Stimulated activated CD4-positive, alpha-beta T cell treated with anti-CD3 and anti-CD28 coated beads, Interleukin-1b, Interleukin-23, amount 100 ng/mL, for 4 hours (primary cell): ENCODE measurements around the gene RPRM.
"Not testable (repeated sequence)": the region's sequence is repeated elsewhere in the genome, so short reads cannot be mapped to it uniquely, and the experiment has no call there.

Experiments
- DNase-seq, 2 donors: peaks; one replicate each; pipeline ENCODE4 v3.0.0-alpha.2; 2020; ENCODE audit warnings: low read depth in 2 of 2

Gene RPRM

DNA sequence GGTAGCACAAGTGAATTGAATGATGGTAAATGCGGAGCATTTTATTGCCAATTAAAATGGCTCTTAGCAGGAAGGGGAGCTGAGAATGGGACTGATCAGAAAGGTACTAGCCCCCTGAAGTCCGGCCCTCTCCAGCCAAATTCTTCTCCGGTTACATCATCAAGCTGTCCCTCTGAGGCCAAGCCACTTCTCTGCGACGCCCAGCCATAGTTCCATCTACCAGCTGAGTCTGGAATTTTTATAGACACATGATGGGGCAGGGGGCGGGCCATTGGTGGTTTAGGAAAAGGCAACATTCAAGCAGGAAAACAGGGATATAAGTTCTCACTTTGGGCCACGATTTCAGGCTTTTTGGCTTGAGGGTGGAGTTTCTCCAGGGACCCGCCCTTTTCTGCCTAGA, 22.7 kb downstream of the RPRM start:
- DNase-seq: no peak

DNA sequence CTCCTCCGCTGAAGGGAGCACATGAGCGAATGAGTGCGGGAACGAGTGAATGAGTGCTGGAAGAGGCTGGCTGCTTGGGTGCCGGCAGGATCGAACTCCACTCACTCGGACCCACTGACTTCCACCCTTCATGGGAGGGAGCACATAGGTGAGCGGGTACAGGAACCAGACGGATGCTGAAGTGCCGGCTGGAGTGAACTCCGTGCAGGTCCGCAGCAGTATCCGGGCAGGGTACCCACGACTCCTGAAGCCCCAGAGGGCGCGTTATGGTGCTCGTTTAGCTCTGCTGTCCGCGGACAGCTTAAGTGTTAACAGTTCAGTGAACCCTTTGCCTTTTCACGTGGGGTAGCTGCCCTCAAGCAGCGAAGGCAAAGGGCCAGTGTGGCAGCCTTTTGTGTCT, 23.2 kb downstream of the RPRM start:
- no peak for DNase-seq

DNA sequence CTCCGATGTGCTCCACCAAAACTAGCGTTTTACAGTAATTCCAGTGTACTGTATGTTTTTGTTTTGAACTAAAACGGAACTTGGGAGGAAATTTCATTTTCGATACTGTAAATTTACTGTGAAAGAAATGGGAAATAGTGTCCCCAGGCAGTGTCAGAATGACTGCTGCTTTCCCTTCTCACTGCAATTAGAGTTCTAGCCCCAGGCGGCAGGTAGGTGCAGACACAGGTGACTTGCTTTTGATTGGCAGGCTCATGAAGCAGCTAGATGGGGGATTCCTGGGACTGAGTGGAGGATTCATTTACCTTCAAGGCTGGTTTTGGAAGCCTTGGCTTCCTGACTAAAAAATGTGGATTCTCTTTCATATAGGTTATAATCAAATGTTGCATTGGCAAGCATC, 27.0 kb downstream of the RPRM start:
- no peak for DNase-seq

DNA sequence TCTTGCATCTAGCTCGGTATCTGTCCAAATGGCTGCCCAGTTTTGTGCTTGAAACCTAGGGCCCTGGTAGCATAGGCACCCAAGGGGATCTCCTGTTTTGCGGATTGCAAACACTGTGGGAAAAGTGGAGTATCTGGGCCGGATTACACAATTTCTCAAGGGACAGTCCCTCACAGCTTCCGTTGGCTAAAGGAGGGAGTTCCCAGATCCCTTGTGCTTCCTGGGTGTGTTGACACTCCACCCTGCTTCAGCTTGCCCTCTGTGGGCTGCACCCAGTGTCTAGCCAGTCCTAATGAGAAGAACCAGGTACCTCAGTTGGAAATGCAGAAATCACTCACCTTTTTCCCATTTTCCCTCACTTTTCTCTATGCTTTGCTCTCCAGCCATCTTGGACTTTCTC, 35.5 kb downstream of the RPRM start:
- DNase-seq: no peak

DNA sequence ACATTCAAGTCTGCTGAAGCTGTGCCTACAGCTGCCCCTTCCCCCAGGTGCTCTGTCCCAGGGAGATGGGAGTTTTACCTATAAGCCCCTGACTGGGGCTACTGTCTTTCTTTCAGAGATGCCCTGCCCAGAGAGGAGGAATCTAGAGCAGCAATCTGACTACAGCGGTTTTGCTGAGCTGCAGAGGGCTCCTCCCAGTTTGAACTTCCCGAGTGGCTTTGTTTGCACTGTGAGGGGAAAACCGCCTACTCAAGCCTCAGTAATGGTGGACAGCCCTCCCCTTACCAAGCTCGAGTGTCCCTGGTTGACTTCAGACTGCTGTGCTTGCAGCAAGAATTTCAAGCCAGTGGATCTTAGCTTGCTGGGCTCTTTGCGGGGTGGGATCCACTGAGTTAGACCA, 35.9 kb downstream of the RPRM start:
- DNase-seq: not testable (repeated sequence)

DNA sequence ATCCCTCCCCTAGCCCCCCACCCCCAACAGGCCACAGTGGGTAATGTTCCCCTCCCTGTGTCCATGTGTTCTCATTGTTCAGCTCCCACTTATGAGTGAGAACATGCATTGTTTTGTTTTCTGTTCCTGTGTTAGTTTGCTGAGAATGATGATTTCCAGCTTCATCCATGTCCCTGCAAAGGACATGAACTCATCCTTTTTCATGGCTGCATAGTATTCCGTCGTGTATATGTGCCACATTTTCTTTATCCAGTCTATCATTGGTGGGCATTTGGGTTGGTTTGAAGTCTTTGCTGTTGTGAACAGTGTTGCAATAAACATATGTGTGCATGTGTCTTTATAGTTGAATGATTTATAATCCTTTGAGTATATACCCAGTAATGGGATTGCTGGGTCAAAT, 38.5 kb downstream of the RPRM start:
- DNase-seq: not testable (repeated sequence)

DNA sequence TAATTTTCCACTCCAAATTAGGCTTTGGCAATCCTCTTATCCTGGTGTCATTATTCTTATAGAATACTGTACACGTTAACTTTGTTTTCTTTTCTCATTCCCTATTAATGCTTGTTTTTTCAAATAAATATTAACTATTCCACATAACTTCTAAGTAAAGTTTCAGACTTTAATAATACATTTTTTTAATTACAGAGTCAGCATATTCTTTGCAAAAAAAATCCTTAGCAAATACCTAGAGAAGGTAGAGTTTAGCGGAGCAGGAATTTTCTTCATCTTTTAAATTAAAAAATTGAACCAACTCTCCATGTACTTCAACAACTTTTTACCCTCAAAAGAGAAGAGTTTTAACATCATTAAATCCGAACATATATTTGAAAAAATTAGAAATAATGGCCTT, 45.2 kb downstream of the RPRM start:
- no peak for DNase-seq

DNA sequence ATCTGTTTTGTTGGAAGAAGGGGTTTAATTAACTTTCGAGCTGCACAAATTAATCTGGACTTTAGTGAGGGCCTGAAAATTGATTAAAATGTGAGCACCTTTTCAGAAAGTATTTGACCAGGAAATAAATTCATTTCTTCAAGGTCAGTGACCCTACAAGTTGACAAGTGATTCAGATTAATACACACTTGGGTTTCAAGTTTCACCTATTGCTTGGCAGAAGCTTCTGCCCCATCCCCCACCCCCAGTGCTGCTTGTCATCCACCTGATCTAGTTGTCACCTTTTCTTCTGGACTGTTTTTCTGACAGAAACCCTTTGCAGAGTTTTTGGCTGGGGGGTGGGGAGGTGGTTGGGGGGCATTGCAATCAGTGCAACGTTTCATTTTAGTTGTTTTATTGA, 46.2 kb downstream of the RPRM start:
- no peak for DNase-seq

DNA sequence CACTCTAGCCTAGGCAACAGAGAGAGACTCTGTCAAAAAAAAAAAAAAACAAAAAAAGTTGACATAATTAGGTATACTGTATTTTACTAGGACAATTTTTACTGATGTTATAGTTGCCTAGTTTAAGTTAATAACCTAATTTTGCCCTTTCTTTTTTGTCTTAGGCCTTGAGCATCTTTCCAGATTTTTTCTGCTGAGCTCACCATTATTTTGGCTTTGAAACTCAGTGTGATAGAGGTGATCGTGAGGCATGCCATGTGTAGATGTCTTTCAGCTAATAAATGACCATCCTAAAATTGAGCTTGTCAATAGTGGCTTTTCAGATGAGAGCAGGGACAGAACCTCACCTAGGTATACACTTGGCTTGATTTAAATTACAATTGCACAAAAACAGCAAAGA, 47.4 kb downstream of the RPRM start:
- no peak for DNase-seq
